ENCODE measurements around the gene SERPINA3.

DNA sequence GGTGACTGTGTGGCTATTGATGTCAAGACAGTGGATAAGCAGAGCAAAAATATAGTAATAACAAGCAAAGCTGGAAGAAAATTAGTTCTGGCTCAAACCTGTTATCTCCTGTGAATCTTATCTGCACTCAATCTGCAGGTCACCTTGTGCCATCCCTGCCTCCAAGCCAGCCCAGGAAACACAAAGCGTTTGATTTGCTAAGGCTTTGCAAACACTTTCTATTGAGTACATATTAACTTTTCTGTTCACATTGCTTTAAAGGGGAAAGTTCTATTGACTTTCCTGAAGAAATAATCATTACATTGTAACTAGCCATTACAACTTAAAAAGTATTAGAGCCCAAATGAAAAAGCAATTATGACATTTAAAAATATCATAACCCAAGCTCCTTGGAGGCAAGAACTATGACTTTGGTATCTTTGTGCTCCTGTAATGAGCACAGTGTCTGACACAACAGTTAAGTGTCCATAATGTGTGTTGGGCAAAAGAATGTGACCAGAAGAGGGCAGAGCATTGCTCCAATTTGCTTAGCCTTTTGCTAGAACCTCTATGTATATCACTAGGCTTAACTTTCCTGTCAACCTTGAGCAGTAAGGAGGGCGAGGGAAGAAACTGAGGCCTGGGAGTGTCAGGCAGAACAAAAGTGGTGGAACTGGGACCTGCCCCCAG lies 24.7 kb downstream of the SERPINA3 start:
- TF ChIP-seq EP300 (IDR thresholded peaks at IDR 0.05) = no peak
- TF ChIP-seq, protein P1, sequence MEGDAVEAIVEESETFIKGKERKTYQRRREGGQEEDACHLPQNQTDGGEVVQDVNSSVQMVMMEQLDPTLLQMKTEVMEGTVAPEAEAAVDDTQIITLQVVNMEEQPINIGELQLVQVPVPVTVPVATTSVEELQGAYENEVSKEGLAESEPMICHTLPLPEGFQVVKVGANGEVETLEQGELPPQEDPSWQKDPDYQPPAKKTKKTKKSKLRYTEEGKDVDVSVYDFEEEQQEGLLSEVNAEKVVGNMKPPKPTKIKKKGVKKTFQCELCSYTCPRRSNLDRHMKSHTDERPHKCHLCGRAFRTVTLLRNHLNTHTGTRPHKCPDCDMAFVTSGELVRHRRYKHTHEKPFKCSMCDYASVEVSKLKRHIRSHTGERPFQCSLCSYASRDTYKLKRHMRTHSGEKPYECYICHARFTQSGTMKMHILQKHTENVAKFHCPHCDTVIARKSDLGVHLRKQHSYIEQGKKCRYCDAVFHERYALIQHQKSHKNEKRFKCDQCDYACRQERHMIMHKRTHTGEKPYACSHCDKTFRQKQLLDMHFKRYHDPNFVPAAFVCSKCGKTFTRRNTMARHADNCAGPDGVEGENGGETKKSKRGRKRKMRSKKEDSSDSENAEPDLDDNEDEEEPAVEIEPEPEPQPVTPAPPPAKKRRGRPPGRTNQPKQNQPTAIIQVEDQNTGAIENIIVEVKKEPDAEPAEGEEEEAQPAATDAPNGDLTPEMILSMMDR (IDR thresholded peaks at IDR 0.05) = no peak

Data from suprapubic skin (tissue), 3 donors.